Measurements from ENCODE around the gene C17orf67.

- TF ChIP-seq EZH2 (IDR thresholded peaks at IDR 0.05; ENCODE audit: borderline replicate concordance, insufficient read depth, low read length, poor library complexity, severe bottlenecking) (no peak), SMC3 (conservative IDR thresholded peaks at IDR 0.05; ENCODE audit: poor library complexity) (no peak), CTCF (IDR thresholded peaks at IDR 0.05; ENCODE audit: poor library complexity, severe bottlenecking) (no peak), EP300 (conservative IDR thresholded peaks at IDR 0.05; ENCODE audit: poor library complexity, severe bottlenecking) (no peak)
These were observed 1.5 kb upstream of the C17orf67 start for GRCh38 chr17:56835264-56835585.

Measured in neural cell (in vitro differentiated cells).